Measurements from ENCODE around the gene ID2. TPM values are rescaled to one million over a fixed set of nuclear protein-coding genes. Genes with fewer than 3 reads are reported as not detected.

ID2 gene
- total and polyA plus RNA-seq, 4 donors = 149 to 488 (median 245) TPM

GRCh38 chr2:8694737-8695136, 12.9 kb downstream of the ID2 start:
- H3K4me1 ChIP-seq (ENCODE audit: control insufficient read depth in 4 of 4, insufficient read depth in 4 of 4, low read length in 3 of 4) = peaks cover 0 to 4% (median 3%) of the 10 kb centered on the region in 4 donors
- no peaks in the 10 kb centered on the region for H3K36me3 ChIP-seq (ENCODE audit: control insufficient read depth in 4 of 4, insufficient read depth in 3 of 4, low read depth in 1 of 4, low read length in 3 of 4)
- no peak overlapping the region for H3K9ac ChIP-seq (ENCODE audit: low read depth in 1 of 2, low read length in 2 of 2)
- 94% methylated on average over 8 of the region's 8 CpGs for WGBS
- peaks cover 0 to 3% (median 0%) of the 10 kb centered on the region in 4 donors for H3K9me3 ChIP-seq (ENCODE audit: control insufficient read depth in 4 of 4, low read length in 3 of 4)
- TF ChIP-seq FOXA1 (IDR thresholded peaks at IDR 0.05) (no peak), JUND (IDR thresholded peaks at IDR 0.05) (no peak), MAX (IDR thresholded peaks at IDR 0.05) (no peak)
- peaks cover 0 to 4% (median 0%) of the 10 kb centered on the region in 4 donors for H3K27me3 ChIP-seq (ENCODE audit: control insufficient read depth in 4 of 4, insufficient read depth in 4 of 4, low read length in 3 of 4)
- no peak overlapping the region for H3K4me3 ChIP-seq (ENCODE audit: low read depth in 1 of 3, low read length in 3 of 3)
- no peak overlapping the region for H3K27ac ChIP-seq (ENCODE audit: low read depth in 1 of 2, low read length in 2 of 2)
- no peak for DNase-seq (ENCODE audit: low spot score)

GRCh38 chr2:8697190-8697589, 15.3 kb downstream of the ID2 start:
- H3K4me1 ChIP-seq (ENCODE audit: control insufficient read depth in 4 of 4, insufficient read depth in 4 of 4, low read length in 3 of 4) = peaks cover 0 to 4% (median 3%) of the 10 kb centered on the region in 4 donors
- no peak for DNase-seq (ENCODE audit: low spot score)
- peaks cover 0 to 3% (median 0%) of the 10 kb centered on the region in 4 donors for H3K9me3 ChIP-seq (ENCODE audit: control insufficient read depth in 4 of 4, low read length in 3 of 4)
- H3K9ac ChIP-seq (ENCODE audit: low read depth in 1 of 2, low read length in 2 of 2) = no peak overlapping the region
- no peak overlapping the region for H3K27ac ChIP-seq (ENCODE audit: low read depth in 1 of 2, low read length in 2 of 2)
- peaks cover 0 to 4% (median 0%) of the 10 kb centered on the region in 4 donors for H3K27me3 ChIP-seq (ENCODE audit: control insufficient read depth in 4 of 4, insufficient read depth in 4 of 4, low read length in 3 of 4)
- no peak overlapping the region for H3K4me3 ChIP-seq (ENCODE audit: low read depth in 1 of 3, low read length in 3 of 3)
- H3K36me3 ChIP-seq (ENCODE audit: control insufficient read depth in 4 of 4, insufficient read depth in 3 of 4, low read depth in 1 of 4, low read length in 3 of 4) = no peaks in the 10 kb centered on the region
- no peak for TF ChIP-seq ATF3 (IDR thresholded peaks at IDR 0.05)
- no peak for TF ChIP-seq NR2F2 (IDR thresholded peaks at IDR 0.05)
- no peak for TF ChIP-seq MAX (IDR thresholded peaks at IDR 0.05)
- no peak for TF ChIP-seq YY1 (IDR thresholded peaks at IDR 0.05)
- no peak for TF ChIP-seq RXRA (IDR thresholded peaks at IDR 0.05)
- no peak for TF ChIP-seq TAF1 (conservative IDR thresholded peaks at IDR 0.05)
- 82% methylated on average over 5 of the region's 5 CpGs for WGBS

GRCh38 chr2:8699839-8700238, 18.0 kb downstream of the ID2 start:
- no peaks in the 10 kb centered on the region for H3K4me1 ChIP-seq (ENCODE audit: control insufficient read depth in 4 of 4, insufficient read depth in 4 of 4, low read length in 3 of 4)
- DNase-seq (ENCODE audit: low spot score) = no peak
- no peak overlapping the region for H3K4me3 ChIP-seq (ENCODE audit: low read depth in 1 of 3, low read length in 3 of 3)
- H3K9ac ChIP-seq (ENCODE audit: low read depth in 1 of 2, low read length in 2 of 2) = no peak overlapping the region
- no peak overlapping the region for H3K27ac ChIP-seq (ENCODE audit: low read depth in 1 of 2, low read length in 2 of 2)
- WGBS = 89% methylated on average over 7 of the region's 7 CpGs
- no peaks in the 10 kb centered on the region for H3K36me3 ChIP-seq (ENCODE audit: control insufficient read depth in 4 of 4, insufficient read depth in 3 of 4, low read depth in 1 of 4, low read length in 3 of 4)
- TF ChIP-seq MAX (IDR thresholded peaks at IDR 0.05) (no peak), FOXA2 (IDR thresholded peaks at IDR 0.05) (no peak), CTCF (IDR thresholded peaks at IDR 0.05; ENCODE audit: low read depth, low read length, missing input control) (no peak), EGR1 (IDR thresholded peaks at IDR 0.05; ENCODE audit: low read depth in 2 of 2) (no peak), FOXA1 (IDR thresholded peaks at IDR 0.05) (no peak), RXRA (IDR thresholded peaks at IDR 0.05) (no peak), JUND (IDR thresholded peaks at IDR 0.05) (no peak), TAF1 (conservative IDR thresholded peaks at IDR 0.05) (no peak), SP1 (IDR thresholded peaks at IDR 0.05) (no peak), RAD21 (IDR thresholded peaks at IDR 0.05) (no peak), HNF4A (conservative IDR thresholded peaks at IDR 0.05) (no peak), NR2F2 (IDR thresholded peaks at IDR 0.05) (no peak), HNF4G (IDR thresholded peaks at IDR 0.05) (no peak), YY1 (IDR thresholded peaks at IDR 0.05) (no peak), GABPA (IDR thresholded peaks at IDR 0.05 in 1 of 2, conservative IDR thresholded peaks at IDR 0.05 in 1 of 2) (no peak)
- H3K9me3 ChIP-seq (ENCODE audit: control insufficient read depth in 4 of 4, low read length in 3 of 4) = peaks cover 0 to 3% (median 0%) of the 10 kb centered on the region in 4 donors
- H3K27me3 ChIP-seq (ENCODE audit: control insufficient read depth in 4 of 4, insufficient read depth in 4 of 4, low read length in 3 of 4) = no peaks in the 10 kb centered on the region
